H1 (cell line): ENCODE data around the gene BNIP1. TPM values are rescaled to one million over a fixed set of nuclear protein-coding genes. Genes with fewer than 3 reads are reported as not detected.

Experiments used
- CTCF ChIA-PET: fragments of 300-600 bp; sonication (Branson Sonifier 250); formaldehyde crosslinking; loops from one replicate; lab custom pipeline; 2021; ENCODE audit not compliant: partially characterized antibody; lab: Charles Lee
- POLR2A ChIA-PET: fragments of 300-600 bp; sonication (Branson Sonifier 250); formaldehyde crosslinking; loops from one replicate; lab custom pipeline; 2021; ENCODE audit warnings: inconsistent platforms; ENCODE audit not compliant: partially characterized antibody; lab: Charles Lee
- DNase-seq, 2 experiments: peaks; one replicate each; pipeline versions ENCODE4 v3.0.0 to v3.0.0-alpha.2; 2010 to 2022; ENCODE audit warnings: low spot score in 2 of 2, low read depth in 1 of 2, mixed read lengths in 1 of 2
- FAIRE-seq: peaks from 2 replicates; lab custom pipeline; 2011; peaks lifted over from hg19 to GRCh38; lab: Jason Lieb, UNC
- H2AFZ ChIP-seq: 2 replicates; pipeline ENCODE4 v1.8.1; 2012; ENCODE audit warnings: low read length, inconsistent platforms
- H2AK5ac ChIP-seq: 2 replicates; pipeline ENCODE4 v1.6.1; 2013; ENCODE audit warnings: low read depth, low read length
- H2BK120ac ChIP-seq: replicated peaks from 2 replicates; pipeline ENCODE3; 2013; ENCODE audit warnings: low read depth, low read length, inconsistent platforms
- H2BK12ac ChIP-seq: 2 replicates; pipeline ENCODE4 v1.6.1; 2013; ENCODE audit warnings: low read depth, low read length
- H2BK15ac ChIP-seq: 2 replicates; pipeline ENCODE4 v1.6.1; 2013; ENCODE audit warnings: low read length
- H2BK20ac ChIP-seq: 2 replicates; pipeline ENCODE4 v1.6.1; 2013; ENCODE audit warnings: low read length
- H2BK5ac ChIP-seq: 2 replicates; pipeline ENCODE4 v1.6.1; 2013; ENCODE audit warnings: low read depth, low read length
- H3K14ac ChIP-seq: 2 replicates; pipeline ENCODE4 v1.6.1; 2013; ENCODE audit warnings: inconsistent platforms; ENCODE audit not compliant: insufficient read length
- H3K18ac ChIP-seq: 2 replicates; pipeline ENCODE4 v1.6.1; 2013; ENCODE audit warnings: low read length; ENCODE audit errors: extremely low read depth
- H3K23ac ChIP-seq: 2 replicates; pipeline ENCODE4 v1.6.1; 2013; ENCODE audit warnings: inconsistent platforms; ENCODE audit not compliant: insufficient read length
- H3K23me2 ChIP-seq: 2 replicates; pipeline ENCODE4 v1.6.1; 2013; ENCODE audit warnings: low read depth, low read length
- H3K27ac ChIP-seq: 2 replicates; pipeline ENCODE4 v1.6.1; 2011; ENCODE audit warnings: low read depth, low read length, inconsistent platforms
- H3K27me3 ChIP-seq, 4 experiments: replicated peaks in 1 of 4; 1 replicate in 1 of 4; 2 replicates in 3 of 4; pipeline versions ENCODE4 v1.6.1 to v1.8.1; 2011 to 2013; ENCODE audit warnings: low read length in 3 of 4, mild to moderate bottlenecking in 3 of 4, inconsistent platforms in 2 of 4, mixed read lengths in 2 of 4, moderate library complexity in 1 of 4; ENCODE audit not compliant: control insufficient read depth in 3 of 4, insufficient read depth in 3 of 4; ENCODE audit errors: extremely low read depth in 1 of 4
- H3K36me3 ChIP-seq, 4 experiments: 2 replicates each; pipeline versions ENCODE4 v1.6.1 to v1.8.1; 2011 to 2013; ENCODE audit warnings: mild to moderate bottlenecking in 4 of 4, low read length in 3 of 4, moderate library complexity in 2 of 4, control low read depth in 1 of 4, inconsistent platforms in 1 of 4; ENCODE audit not compliant: insufficient read depth in 4 of 4, control insufficient read depth in 2 of 4
- H3K4ac ChIP-seq: replicated peaks from 2 replicates; pipeline ENCODE3; 2013; ENCODE audit warnings: low read length, low read depth, mixed read lengths, inconsistent platforms; ENCODE audit not compliant: insufficient read length
- H3K4me1 ChIP-seq, 4 experiments: replicated peaks in 1 of 4; 1 replicate in 1 of 4; 2 replicates in 3 of 4; pipeline versions ENCODE4 v1.6.1 to v1.8.1; 2011 to 2013; ENCODE audit warnings: low read length in 3 of 4, inconsistent platforms in 2 of 4, mixed read lengths in 1 of 4; ENCODE audit not compliant: insufficient read depth in 4 of 4, control insufficient read depth in 3 of 4
- H3K4me2 ChIP-seq, 2 experiments: 2 replicates each; pipeline versions ENCODE4 v1.6.1 to v1.8.1; 2011 to 2013; ENCODE audit warnings: low read depth in 2 of 2, low read length in 2 of 2, control low read depth in 1 of 2, inconsistent platforms in 1 of 2, mild to moderate bottlenecking in 1 of 2; ENCODE audit not compliant: insufficient read depth in 1 of 2
- H3K4me3 ChIP-seq, 4 experiments: fragments of 200-600, 300-600 bp in 1 of 4; sonication (generic), shearing (Covaris generic), sonication (Bioruptor Twin) in 1 of 4; 2 replicates each; pipeline versions ENCODE4 v1.5.1 to v1.8.1; 2011 to 2016; ENCODE audit warnings: low read length in 4 of 4, low read depth in 3 of 4, control low read depth in 2 of 4, inconsistent platforms in 2 of 4, mild to moderate bottlenecking in 2 of 4, mixed read lengths in 1 of 4, moderate library complexity in 1 of 4; ENCODE audit not compliant: insufficient read depth in 2 of 4; ENCODE audit errors: extremely low read depth in 1 of 4
- H3K56ac ChIP-seq: replicated peaks from 2 replicates; pipeline ENCODE3; 2013; ENCODE audit warnings: low read depth, mild to moderate bottlenecking, mixed read lengths, low read length, inconsistent platforms; ENCODE audit not compliant: insufficient read length
- H3K79me1 ChIP-seq: 2 replicates; pipeline ENCODE4 v1.6.1; 2013; ENCODE audit warnings: low read depth, low read length, control low read depth
- H3K79me2 ChIP-seq, 2 experiments: 2 replicates each; pipeline versions ENCODE4 v1.6.1 to v1.8.1; 2012 to 2013; ENCODE audit warnings: low read length in 2 of 2, mild to moderate bottlenecking in 2 of 2, inconsistent platforms in 1 of 2; ENCODE audit not compliant: insufficient read depth in 2 of 2, control insufficient read depth in 1 of 2
- H3K9ac ChIP-seq, 4 experiments: replicated peaks in 1 of 4; 1 replicate in 1 of 4; 2 replicates in 3 of 4; pipeline versions ENCODE4 v1.6.1 to v1.8.1; 2011 to 2013; ENCODE audit warnings: low read depth in 3 of 4, low read length in 3 of 4, control low read depth in 2 of 4, mild to moderate bottlenecking in 2 of 4, moderate library complexity in 2 of 4, inconsistent platforms in 1 of 4; ENCODE audit errors: extremely low read depth in 1 of 4
- H3K9me3 ChIP-seq, 2 experiments: 2 replicates each; pipeline versions ENCODE4 v1.6.1 to v1.8.1; 2012 to 2013; ENCODE audit warnings: mild to moderate bottlenecking in 2 of 2, moderate library complexity in 2 of 2, control low read depth in 1 of 2, inconsistent platforms in 1 of 2, low read depth in 1 of 2, low read length in 1 of 2, mixed read lengths in 1 of 2; ENCODE audit not compliant: insufficient read depth in 2 of 2
- H4K20me1 ChIP-seq, 2 experiments: replicated peaks in 1 of 2; 2 replicates each; pipeline versions ENCODE3 to v1.8.1; 2011 to 2013; ENCODE audit warnings: inconsistent platforms in 2 of 2, low read length in 2 of 2, mild to moderate bottlenecking in 1 of 2; ENCODE audit not compliant: insufficient read depth in 2 of 2, control insufficient read depth in 1 of 2
- H4K5ac ChIP-seq: 2 replicates; pipeline ENCODE4 v1.6.1; 2013; ENCODE audit warnings: low read length, low read depth, mixed read lengths, inconsistent platforms; ENCODE audit not compliant: insufficient read length
- H4K8ac ChIP-seq: 2 replicates; pipeline ENCODE4 v1.8.0; 2013; ENCODE audit warnings: mild to moderate bottlenecking, moderate library complexity, low read length, inconsistent platforms; ENCODE audit not compliant: insufficient read depth; ENCODE audit errors: extremely low read depth
- H4K91ac ChIP-seq: replicated peaks from 2 replicates; pipeline ENCODE3; 2013; ENCODE audit warnings: low read length, mixed read lengths, inconsistent platforms; ENCODE audit not compliant: insufficient read length
- BACH1 ChIP-seq: IDR thresholded peaks from 2 replicates; pipeline ENCODE4 v1.6.1; 2012; ENCODE audit warnings: low read length, improper control_type of control experiment
- WGBS, 2 experiments: shearing (Covaris generic) in 1 of 2; methylation state at CpG; one replicate each; pipeline versions ENCODE4 v1.1.6 to v1.1.7; 2013 to 2015; ENCODE audit warnings: low lambda C conversion rate in 2 of 2, mixed read lengths in 2 of 2, inconsistent platforms in 1 of 2, low coverage in 1 of 2, missing lambda C conversion rate in 1 of 2; ENCODE audit not compliant: insufficient replicate concordance in 2 of 2, insufficient coverage in 1 of 2, insufficient read length in 1 of 2; ENCODE audit errors: extremely low coverage in 1 of 2, missing lambda C conversion rate in 1 of 2; 5-methylcytosine and 5-hydroxymethylcytosine counted together
- polyA plus RNA-seq, 7 experiments: library from polyadenylated mRNA; depleted of rRNA in 3 of 7; stranded (reverse) in 5 of 7; unstranded in 2 of 7; fragments of >200 nt in 5 of 7; fragments of 200-250 nt in 2 of 7; gene quantifications; 1 replicate in 5 of 7; 2 replicates in 1 of 7; 4 replicates in 1 of 7; pipeline versions ENCODE4 v1.2.1 to v1.2.3, GENCODE V29; 2011 to 2013; ENCODE audit warnings: missing spikeins in 2 of 7, mixed read lengths in 2 of 7
- total RNA-seq: library from RNA; stranded (reverse); fragmentation: NEBNext Ultra II Directional; extraction: Animal tissue kit (Norgen Biotek cat#: 25700); gene quantifications from 2 replicates; pipeline ENCODE4 v1.2.1, GENCODE V29; 2021

Gene BNIP1
- total and polyA plus RNA-seq, 2 of the 8 experiments (the other 6 are each of a cell fraction or from before 2014, with no cell fraction given): 13.5 to 14.7 TPM

DNA sequence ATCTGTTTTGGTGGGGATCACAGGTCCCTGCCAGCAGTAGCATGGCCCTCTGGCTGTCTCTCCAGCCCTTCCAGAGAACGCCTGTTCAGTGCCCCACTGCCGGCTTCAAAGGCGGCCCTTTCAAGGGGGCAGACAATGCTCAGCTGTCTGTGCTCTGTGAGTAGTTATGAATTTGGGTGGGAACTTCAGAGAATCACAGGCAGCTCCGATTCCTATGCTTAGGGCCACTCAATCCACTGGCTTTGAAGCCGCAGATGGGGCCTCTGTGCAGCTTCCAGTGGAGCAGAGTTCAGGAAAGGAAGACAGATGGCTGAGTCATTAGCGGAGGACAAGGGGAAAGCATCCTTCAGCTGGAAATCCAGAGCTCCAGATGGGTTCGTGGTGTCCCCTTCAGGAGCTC is 48.2 kb downstream of the BNIP1 start:
- DNase-seq (no peak), FAIRE-seq (no peak)
- Histone ChIP-seq H3K4me1 (no peaks in the 10 kb centered on the region), H3K14ac (no peak overlapping the region), H4K20me1 (no peaks in the 10 kb centered on the region), H3K79me1 (no peaks in the 10 kb centered on the region), H3K79me2 (no peaks in the 10 kb centered on the region), H3K27ac (no peak overlapping the region), H3K23me2 (no peaks in the 10 kb centered on the region), H2BK12ac (no peak overlapping the region), H4K8ac (no peak overlapping the region), H3K18ac (no peak overlapping the region), H2BK120ac (no peak overlapping the region), H3K23ac (no peak overlapping the region), H4K91ac (no peak overlapping the region), H2BK15ac (no peak overlapping the region), H3K9ac (no peak overlapping the region), H2AK5ac (no peak overlapping the region), H3K36me3 (no peaks in the 10 kb centered on the region), H3K4me2 (no peak overlapping the region), H3K4ac (no peak overlapping the region), H3K9me3 (no peaks in the 10 kb centered on the region), H2BK5ac (no peak overlapping the region), H2AFZ (no peak overlapping the region), H2BK20ac (no peak overlapping the region), H3K4me3 (no peak overlapping the region), H3K27me3 (no peaks in the 10 kb centered on the region), H4K5ac (no peak overlapping the region), H3K56ac (no peak overlapping the region)
- no peak for TF ChIP-seq BACH1
- CTCF ChIA-PET: interaction anchor here (1.1 kb wide), 1 partner anchor 25 kb away, joined by 5 read pairs; no protein-coding TSS in a partner anchor
- POLR2A ChIA-PET: interaction anchor here (1.1 kb wide), 1 partner anchor 10 kb away, joined by 3 read pairs; no protein-coding TSS in a partner anchor
- whole genome bisulfite sequencing, 2 experiments: 85% methylated on average over 7 of the region's 7 CpGs; no CpG with 5 or more reads in 1 of the 2 experiments
